NCI-H2107 (cell line): ENCODE results near the gene CLEC17A.

Experiments used
- DNase-seq: peaks from one replicate; lab custom pipeline; 2025; lab: John Stamatoyannopoulos, UW

The CLEC17A gene

GRCh38 chr19:14654786-14655560 is 72.1 kb downstream of the CLEC17A start:
- DNase-seq, result no peak

- no peak for DNase-seq
Observed at GRCh38 chr19:14655726-14656125, 72.8 kb downstream of the CLEC17A start.

- no peak for DNase-seq
Observed at GRCh38 chr19:14659874-14660489, 77.1 kb downstream of the CLEC17A start.

- DNase-seq, result no peak
Observed at GRCh38 chr19:14661372-14661924, 78.6 kb downstream of the CLEC17A start.
